A549 (cell line): Measurements from ENCODE around the gene TBC1D16.

Experiments
- CEBPB ChIP-seq, 2 experiments: fragments of >200 bp in 1 of 2; sonication (Bioruptor Twin) in 1 of 2; formaldehyde crosslinking in 1 of 2; IDR thresholded peaks; 2 replicates each; pipeline ENCODE4 v1.6.1; 2012 to 2016
- CTCF ChIP-seq: fragments of >200 bp; sonication (Bioruptor Twin); formaldehyde crosslinking; IDR thresholded peaks from 3 replicates; pipeline ENCODE4 v1.5.1; 2016
- EP300 ChIP-seq, 2 experiments: fragments of >200 bp; sonication (Bioruptor Twin); formaldehyde crosslinking; IDR thresholded peaks; 2 replicates in 1 of 2; 3 replicates in 1 of 2; pipeline ENCODE4 v1.6.1; 2016 to 2017
- FOSL2 ChIP-seq, 2 experiments: fragments of 450-650 bp in 1 of 2; fragments of >200 bp in 1 of 2; sonication (Bioruptor Twin) in 1 of 2; formaldehyde crosslinking; IDR thresholded peaks; 2 replicates each; pipeline versions ENCODE4 v1.5.0 to v1.6.1; 2016 to 2020; ENCODE audit warnings: mild to moderate bottlenecking in 1 of 2, moderate library complexity in 1 of 2
- MAFK ChIP-seq: fragments of 450-650 bp; IDR thresholded peaks from 2 replicates; pipeline ENCODE4 v1.6.1; 2014; ENCODE audit not compliant: partially characterized antibody
- MAZ ChIP-seq: fragments of 150-350 bp; IDR thresholded peaks from 2 replicates; pipeline ENCODE4 v1.6.1; 2014; ENCODE audit warnings: antibody characterized with exemption, low read depth, low read length, borderline replicate concordance
- RAD21 ChIP-seq, 2 experiments: fragments of >200 bp in 1 of 2; sonication (Bioruptor Twin) in 1 of 2; formaldehyde crosslinking in 1 of 2; IDR thresholded peaks in 1 of 2; conservative IDR thresholded peaks in 1 of 2; 2 replicates in 1 of 2; 3 replicates in 1 of 2; pipeline ENCODE4 v1.6.1; 2012 to 2018; ENCODE audit warnings: inconsistent platforms in 1 of 2
- REST ChIP-seq: fragments of 200-600 bp; sonication (generic); IDR thresholded peaks from 2 replicates; pipeline ENCODE4 v1.6.1; 2016; ENCODE audit warnings: antibody characterized with exemption, mild to moderate bottlenecking, moderate library complexity
- SMC3 ChIP-seq: fragments of >200 bp; sonication (Bioruptor Twin); formaldehyde crosslinking; IDR thresholded peaks from 3 replicates; pipeline ENCODE4 v1.6.1; 2018; ENCODE audit warnings: inconsistent platforms

- TF ChIP-seq CEBPB (IDR thresholded peaks at IDR 0.05) (no peak), MAFK (no peak), CTCF (no peak), REST (no peak), RAD21 (conservative IDR thresholded peaks at IDR 0.05 in 1 of 2, IDR thresholded peaks at IDR 0.05 in 1 of 2) (no peak), EP300 (IDR thresholded peaks at IDR 0.05) (no peak), FOSL2 (IDR thresholded peaks at IDR 0.05) (no peak), FOSL2 (CRISPR knock-in tag; IDR thresholded peaks at IDR 0.05) (no peak), MAZ (no peak), SMC3 (no peak)
These were observed 35.6 kb upstream of the TBC1D16 start for GRCh38 chr17:80071116-80071841.
